GM12878 (cell line): ENCODE data around the gene AKAP13. TPM values are rescaled to one million over a fixed set of nuclear protein-coding genes. Genes with fewer than 3 reads are reported as not detected.

ENCODE experiments used
- CHD1 ChIP-seq: IDR thresholded peaks from 2 replicates; pipeline ENCODE4 v1.6.1; 2012; ENCODE audit warnings: low read depth, low read length, improper control_type of control experiment
- CHD2 ChIP-seq: IDR thresholded peaks from 2 replicates; pipeline ENCODE4 v1.6.1; 2011; ENCODE audit warnings: low read depth, low read length, improper control_type of control experiment, borderline replicate concordance
- GATAD2B ChIP-seq: fragments of 450-650 bp; conservative IDR thresholded peaks from 2 replicates; pipeline ENCODE4 v1.6.1; 2017; ENCODE audit warnings: low read depth, mild to moderate bottlenecking, moderate library complexity
- HDGF ChIP-seq: fragments of 450-650 bp; IDR thresholded peaks from 2 replicates; pipeline ENCODE4 v1.6.1; 2016; ENCODE audit warnings: antibody characterized with exemption
- LARP7 ChIP-seq: fragments of 450-650 bp; IDR thresholded peaks from 2 replicates; pipeline ENCODE4 v1.6.1; 2017; ENCODE audit warnings: mild to moderate bottlenecking
- MXI1 ChIP-seq: fragments of 150-350 bp; IDR thresholded peaks from 2 replicates; pipeline ENCODE4 v1.6.1; 2011; ENCODE audit warnings: low read depth, mild to moderate bottlenecking, inconsistent platforms, low read length, improper control_type of control experiment
- NR2C1 ChIP-seq: fragments of 450-650 bp; IDR thresholded peaks from 2 replicates; pipeline ENCODE4 v1.6.1; 2017; ENCODE audit warnings: antibody characterized with exemption, mild to moderate bottlenecking, moderate library complexity
- POLR2A ChIP-seq: IDR thresholded peaks from 2 replicates; pipeline ENCODE4 v1.6.1; 2011; ENCODE audit warnings: low read depth, mild to moderate bottlenecking, low read length
- RUNX3 ChIP-seq: IDR thresholded peaks from 2 replicates; pipeline ENCODE4 v1.6.1; 2012; ENCODE audit warnings: low read length, inconsistent platforms
- SRF ChIP-seq, 2 experiments: IDR thresholded peaks; 2 replicates each; pipeline ENCODE4 v1.6.1; 2011; ENCODE audit warnings: low read depth in 2 of 2, low read length in 2 of 2, mild to moderate bottlenecking in 1 of 2, moderate library complexity in 1 of 2
- TBL1XR1 ChIP-seq: IDR thresholded peaks from 2 replicates; pipeline ENCODE4 v1.6.1; 2012; ENCODE audit warnings: low read depth, low read length, improper control_type of control experiment
- ZNF384 ChIP-seq: IDR thresholded peaks from 2 replicates; pipeline ENCODE4 v1.6.1; 2012; ENCODE audit warnings: low read depth, mild to moderate bottlenecking, low read length, improper control_type of control experiment, borderline replicate concordance
- polyA plus RNA-seq, 11 experiments: library from polyadenylated mRNA; depleted of rRNA in 4 of 11; unstranded in 6 of 11; stranded (reverse) in 5 of 11; fragments of >200 nt; fragmentation: Nextera tagmentation in 4 of 11; fragmentation: Illumina TruSeq in 1 of 11; extraction: Ambion mirVana in 4 of 11; extraction: Trizol in 1 of 11; gene quantifications; 1 replicate in 1 of 11; 2 replicates in 10 of 11; pipeline versions ENCODE4 v1.2.1 to v1.2.3, GENCODE V29; 2011 to 2016; ENCODE audit warnings: inconsistent platforms in 2 of 11, missing spikeins in 2 of 11, low read depth in 1 of 11
- total RNA-seq, 4 experiments: library from RNA; depleted of rRNA in 3 of 4; stranded (reverse); fragments of >200 nt in 3 of 4; fragmentation: Illumina TruSeq in 1 of 4; extraction: Trizol in 1 of 4; gene quantifications; 2 replicates each; pipeline versions ENCODE4 v1.2.1 to v1.2.3, GENCODE V29; 2013 to 2021
- TF ChIP-seq, protein P1 (sequence below): IDR thresholded peaks from 2 replicates; pipeline ENCODE4 v1.6.1; 2011; ENCODE audit warnings: borderline replicate concordance, low read depth, mild to moderate bottlenecking, moderate library complexity, low read length; ENCODE audit not compliant: insufficient read depth, poor library complexity, severe bottlenecking
- TF ChIP-seq, protein P2 (sequence below): fragments of 450-650 bp; IDR thresholded peaks from 2 replicates; pipeline ENCODE4 v1.6.1; 2018; ENCODE audit warnings: borderline replicate concordance, mild to moderate bottlenecking; ENCODE audit not compliant: partially characterized antibody

Gene AKAP13
- total and polyA plus RNA-seq, 10 of the 15 experiments (the other 5 are each of a cell fraction or from before 2014, with no cell fraction given), result 14.4 to 74.9 (median 55.1) TPM

DNA sequence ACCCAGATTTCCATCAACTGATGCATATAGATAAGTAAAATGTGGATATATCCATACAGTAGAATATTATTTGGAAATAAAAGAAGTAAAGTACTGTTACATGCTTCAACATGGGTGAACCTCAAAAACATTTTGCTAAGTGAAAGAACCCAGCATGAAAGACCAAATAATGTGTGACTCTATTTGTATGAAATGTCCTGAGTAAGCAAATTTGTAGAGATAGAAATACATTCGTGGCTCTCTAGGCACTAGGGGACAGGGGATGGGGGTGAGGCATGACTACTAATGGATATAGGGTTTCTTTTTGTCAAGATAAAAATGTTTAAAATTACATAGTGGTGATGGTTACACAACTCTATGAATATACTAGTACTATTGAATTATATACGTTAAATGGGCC, 250.6 kb downstream of the AKAP13 start (continued):
- TF ChIP-seq, protein P1, sequence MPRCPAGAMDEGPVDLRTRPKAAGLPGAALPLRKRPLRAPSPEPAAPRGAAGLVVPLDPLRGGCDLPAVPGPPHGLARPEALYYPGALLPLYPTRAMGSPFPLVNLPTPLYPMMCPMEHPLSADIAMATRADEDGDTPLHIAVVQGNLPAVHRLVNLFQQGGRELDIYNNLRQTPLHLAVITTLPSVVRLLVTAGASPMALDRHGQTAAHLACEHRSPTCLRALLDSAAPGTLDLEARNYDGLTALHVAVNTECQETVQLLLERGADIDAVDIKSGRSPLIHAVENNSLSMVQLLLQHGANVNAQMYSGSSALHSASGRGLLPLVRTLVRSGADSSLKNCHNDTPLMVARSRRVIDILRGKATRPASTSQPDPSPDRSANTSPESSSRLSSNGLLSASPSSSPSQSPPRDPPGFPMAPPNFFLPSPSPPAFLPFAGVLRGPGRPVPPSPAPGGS, result no peak
- TF ChIP-seq TBL1XR1 (no peak), HDGF (no peak), LARP7 (no peak), GATAD2B (no peak), RUNX3 (no peak), CHD2 (no peak), POLR2A (no peak), NR2C1 (no peak), MXI1 (no peak), CHD1 (no peak), SRF (IDR thresholded peaks at IDR 0.05; ENCODE audit: low read depth in 2 of 2, low read length in 2 of 2) (no peak), ZNF384 (no peak)
- TF ChIP-seq, protein P2, sequence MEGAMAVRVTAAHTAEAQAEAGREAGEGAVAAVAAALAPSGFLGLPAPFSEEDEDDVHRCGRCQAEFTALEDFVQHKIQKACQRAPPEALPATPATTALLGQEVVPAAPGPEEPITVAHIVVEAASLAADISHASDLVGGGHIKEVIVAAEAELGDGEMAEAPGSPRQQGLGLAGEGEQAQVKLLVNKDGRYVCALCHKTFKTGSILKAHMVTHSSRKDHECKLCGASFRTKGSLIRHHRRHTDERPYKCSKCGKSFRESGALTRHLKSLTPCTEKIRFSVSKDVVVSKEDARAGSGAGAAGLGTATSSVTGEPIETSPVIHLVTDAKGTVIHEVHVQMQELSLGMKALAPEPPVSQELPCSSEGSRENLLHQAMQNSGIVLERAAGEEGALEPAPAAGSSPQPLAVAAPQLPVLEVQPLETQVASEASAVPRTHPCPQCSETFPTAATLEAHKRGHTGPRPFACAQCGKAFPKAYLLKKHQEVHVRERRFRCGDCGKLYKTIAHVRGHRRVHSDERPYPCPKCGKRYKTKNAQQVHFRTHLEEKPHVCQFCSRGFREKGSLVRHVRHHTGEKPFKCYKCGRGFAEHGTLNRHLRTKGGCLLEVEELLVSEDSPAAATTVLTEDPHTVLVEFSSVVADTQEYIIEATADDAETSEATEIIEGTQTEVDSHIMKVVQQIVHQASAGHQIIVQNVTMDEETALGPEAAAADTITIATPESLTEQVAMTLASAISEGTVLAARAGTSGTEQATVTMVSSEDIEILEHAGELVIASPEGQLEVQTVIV, result no peak
